Keratinocyte (primary cell): ENCODE data around the gene STAG3. TPM values are rescaled to one million over a fixed set of nuclear protein-coding genes. Genes with fewer than 3 reads are reported as not detected.
A peak's percentile ranks its signal among the peaks of the same experiment; 100 is the strongest.

Source experiments
- DNase-seq: peaks from one replicate; pipeline ENCODE4 v3.0.0-alpha.2; 2011; ENCODE audit warnings: low read depth, missing footprints, low spot score
- FAIRE-seq: peaks from 2 replicates; lab custom pipeline; 2011; peaks lifted over from hg19 to GRCh38; lab: Jason Lieb, UNC
- H2AFZ ChIP-seq: 2 replicates; pipeline ENCODE4 v1.6.0; 2012; ENCODE audit warnings: low read length, control low read depth, inconsistent platforms; ENCODE audit not compliant: control insufficient read depth
- H3K27ac ChIP-seq: 2 replicates; pipeline ENCODE4 v1.5.1; 2011; ENCODE audit warnings: low read length; ENCODE audit not compliant: control insufficient read depth, insufficient read depth
- H3K27me3 ChIP-seq: 3 replicates; pipeline ENCODE4 v1.6.0; 2011; ENCODE audit warnings: low read length; ENCODE audit not compliant: control insufficient read depth, insufficient read depth; ENCODE audit errors: extremely low read depth
- H3K36me3 ChIP-seq, 2 experiments: 2 replicates in 1 of 2; 3 replicates in 1 of 2; pipeline ENCODE4 v1.5.1; 2011; ENCODE audit warnings: low read length in 2 of 2, mild to moderate bottlenecking in 1 of 2; ENCODE audit not compliant: control insufficient read depth in 2 of 2, insufficient read depth in 2 of 2; ENCODE audit errors: extremely low read depth in 1 of 2
- H3K4me1 ChIP-seq: 3 replicates; pipeline ENCODE4 v1.5.1; 2011; ENCODE audit warnings: low read length; ENCODE audit not compliant: control insufficient read depth, insufficient read depth; ENCODE audit errors: extremely low read depth
- H3K4me2 ChIP-seq: 3 replicates; pipeline ENCODE4 v1.6.0; 2011; ENCODE audit warnings: low read depth, low read length; ENCODE audit not compliant: control insufficient read depth, insufficient read depth; ENCODE audit errors: extremely low read depth
- H3K4me3 ChIP-seq, 3 experiments: fragments of 200-600 bp in 1 of 3; sonication (generic) in 1 of 3; 2 replicates in 2 of 3; 3 replicates in 1 of 3; pipeline ENCODE4 v1.5.1; 2011 to 2016; ENCODE audit warnings: low read length in 3 of 3, mild to moderate bottlenecking in 3 of 3, control low read depth in 2 of 3, inconsistent platforms in 1 of 3, low read depth in 1 of 3, mixed read lengths in 1 of 3, mixed run types in 1 of 3, moderate library complexity in 1 of 3; ENCODE audit not compliant: control insufficient read depth in 2 of 3, insufficient read depth in 2 of 3; ENCODE audit errors: extremely low read depth in 1 of 3
- H3K79me2 ChIP-seq: 2 replicates; pipeline ENCODE4 v1.6.0; 2012; ENCODE audit warnings: low read length; ENCODE audit not compliant: control insufficient read depth, insufficient read depth
- H3K9ac ChIP-seq: 3 replicates; pipeline ENCODE4 v1.6.0; 2011; ENCODE audit warnings: low read length; ENCODE audit not compliant: control insufficient read depth, insufficient read depth; ENCODE audit errors: extremely low read depth
- H3K9me1 ChIP-seq: 3 replicates; pipeline ENCODE4 v1.6.0; 2011; ENCODE audit warnings: low read length; ENCODE audit not compliant: control insufficient read depth, insufficient read depth; ENCODE audit errors: extremely low read depth
- H3K9me3 ChIP-seq: 2 replicates; pipeline ENCODE4 v1.5.1; 2012; ENCODE audit warnings: low read depth, low read length; ENCODE audit not compliant: control insufficient read depth
- H4K20me1 ChIP-seq: 3 replicates; pipeline ENCODE4 v1.6.0; 2011; ENCODE audit warnings: low read length; ENCODE audit not compliant: control insufficient read depth, insufficient read depth; ENCODE audit errors: extremely low read depth
- EZH2 ChIP-seq: IDR thresholded peaks from one replicate; pipeline ENCODE4 v1.6.1; 2012; ENCODE audit warnings: inconsistent platforms, mild to moderate bottlenecking, low read length, moderate library complexity
- dilution Hi-C: fragments of 300-500 bp; cut with MboI; formaldehyde crosslinking; loops from one replicate; pipeline ENCODE4 v1.7.0; 2020; ENCODE audit warnings: low sequenced_read_pairs; ENCODE audit not compliant: extremely low pct_ligation_motif_present
- polyA plus RNA-seq, 5 experiments: library from polyadenylated mRNA; depleted of rRNA in 3 of 5; stranded (reverse) in 3 of 5; stranded (forward) in 1 of 5; unstranded in 1 of 5; fragments of >200 nt; gene quantifications; 1 replicate in 1 of 5; 2 replicates in 3 of 5; 3 replicates in 1 of 5; pipeline versions ENCODE4 v1.2.1 to v1.2.3, GENCODE V29; 2011 to 2012; ENCODE audit warnings: missing spikeins in 2 of 5, low read depth in 1 of 5, low replicate concordance in 1 of 5
- TF ChIP-seq, protein P1 (sequence below), 3 experiments: IDR thresholded peaks in 1 of 3; conservative IDR thresholded peaks in 1 of 3; optimal IDR thresholded peaks in 1 of 3; 2 replicates in 2 of 3; 3 replicates in 1 of 3; pipeline versions ENCODE3 to v1.5.1; 2011; ENCODE audit warnings: low read length in 3 of 3, mild to moderate bottlenecking in 3 of 3, moderate library complexity in 2 of 3, control low read depth in 1 of 3, inconsistent platforms in 1 of 3; ENCODE audit not compliant: insufficient read depth in 2 of 3; ENCODE audit errors: extremely low read depth in 1 of 3

Gene STAG3
- polyA plus RNA-seq, 1 donor (not counting 4 experiments of a cell fraction or from before 2014, with no cell fraction given) = 0.28 TPM

DNA sequence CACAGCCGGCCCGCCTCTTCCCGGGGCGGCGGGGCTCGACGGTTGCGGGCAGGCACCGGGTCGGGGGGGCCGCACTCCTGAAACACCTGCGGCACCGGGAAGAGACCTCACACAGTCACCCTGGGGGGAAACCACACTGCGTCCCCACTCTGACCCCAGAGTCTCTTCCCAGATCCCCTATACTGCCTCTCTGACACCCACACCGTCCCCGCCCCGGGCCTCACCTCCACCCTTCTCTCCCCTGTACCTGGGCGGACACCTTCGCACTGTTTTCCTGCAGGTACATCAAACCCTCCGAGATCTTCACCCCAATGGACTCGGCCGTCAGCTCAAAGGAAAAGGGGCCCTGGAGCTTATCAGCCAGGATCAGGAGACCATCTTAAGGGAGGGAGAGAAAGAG lies 5.9 kb upstream of the STAG3 start:
- peaks cover 15% of the 10 kb centered on the region for H3K4me1 ChIP-seq
- peak overlapping the region in 1 of 3 experiments; percentile 35 for H3K4me3 ChIP-seq
- no peaks in the 10 kb centered on the region for H3K36me3 ChIP-seq
- no peaks in the 10 kb centered on the region for H3K9me3 ChIP-seq
- no peak for DNase-seq
- H3K9me1 ChIP-seq = no peaks in the 10 kb centered on the region
- H3K9ac ChIP-seq = no peak overlapping the region
- TF ChIP-seq EZH2 = no peak
- TF ChIP-seq, protein P1, sequence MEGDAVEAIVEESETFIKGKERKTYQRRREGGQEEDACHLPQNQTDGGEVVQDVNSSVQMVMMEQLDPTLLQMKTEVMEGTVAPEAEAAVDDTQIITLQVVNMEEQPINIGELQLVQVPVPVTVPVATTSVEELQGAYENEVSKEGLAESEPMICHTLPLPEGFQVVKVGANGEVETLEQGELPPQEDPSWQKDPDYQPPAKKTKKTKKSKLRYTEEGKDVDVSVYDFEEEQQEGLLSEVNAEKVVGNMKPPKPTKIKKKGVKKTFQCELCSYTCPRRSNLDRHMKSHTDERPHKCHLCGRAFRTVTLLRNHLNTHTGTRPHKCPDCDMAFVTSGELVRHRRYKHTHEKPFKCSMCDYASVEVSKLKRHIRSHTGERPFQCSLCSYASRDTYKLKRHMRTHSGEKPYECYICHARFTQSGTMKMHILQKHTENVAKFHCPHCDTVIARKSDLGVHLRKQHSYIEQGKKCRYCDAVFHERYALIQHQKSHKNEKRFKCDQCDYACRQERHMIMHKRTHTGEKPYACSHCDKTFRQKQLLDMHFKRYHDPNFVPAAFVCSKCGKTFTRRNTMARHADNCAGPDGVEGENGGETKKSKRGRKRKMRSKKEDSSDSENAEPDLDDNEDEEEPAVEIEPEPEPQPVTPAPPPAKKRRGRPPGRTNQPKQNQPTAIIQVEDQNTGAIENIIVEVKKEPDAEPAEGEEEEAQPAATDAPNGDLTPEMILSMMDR (optimal IDR thresholded peaks at IDR 0.05 in 1 of 3, IDR thresholded peaks at IDR 0.05 in 1 of 3, conservative IDR thresholded peaks at IDR 0.05 in 1 of 3; ENCODE audit: extremely low read depth in 1 of 3, insufficient read depth in 2 of 3, low read length in 3 of 3) = no peak
- no peaks in the 10 kb centered on the region for H3K79me2 ChIP-seq
- no peak for FAIRE-seq
- peaks cover 14% of the 10 kb centered on the region for H3K27me3 ChIP-seq
- peak overlapping the region; percentile 45 for H3K4me2 ChIP-seq
- peak overlapping the region; percentile 26 for H2AFZ ChIP-seq
- dilution Hi-C loops = no loop called here
- H3K27ac ChIP-seq = no peak overlapping the region
- H4K20me1 ChIP-seq = no peaks in the 10 kb centered on the region

DNA sequence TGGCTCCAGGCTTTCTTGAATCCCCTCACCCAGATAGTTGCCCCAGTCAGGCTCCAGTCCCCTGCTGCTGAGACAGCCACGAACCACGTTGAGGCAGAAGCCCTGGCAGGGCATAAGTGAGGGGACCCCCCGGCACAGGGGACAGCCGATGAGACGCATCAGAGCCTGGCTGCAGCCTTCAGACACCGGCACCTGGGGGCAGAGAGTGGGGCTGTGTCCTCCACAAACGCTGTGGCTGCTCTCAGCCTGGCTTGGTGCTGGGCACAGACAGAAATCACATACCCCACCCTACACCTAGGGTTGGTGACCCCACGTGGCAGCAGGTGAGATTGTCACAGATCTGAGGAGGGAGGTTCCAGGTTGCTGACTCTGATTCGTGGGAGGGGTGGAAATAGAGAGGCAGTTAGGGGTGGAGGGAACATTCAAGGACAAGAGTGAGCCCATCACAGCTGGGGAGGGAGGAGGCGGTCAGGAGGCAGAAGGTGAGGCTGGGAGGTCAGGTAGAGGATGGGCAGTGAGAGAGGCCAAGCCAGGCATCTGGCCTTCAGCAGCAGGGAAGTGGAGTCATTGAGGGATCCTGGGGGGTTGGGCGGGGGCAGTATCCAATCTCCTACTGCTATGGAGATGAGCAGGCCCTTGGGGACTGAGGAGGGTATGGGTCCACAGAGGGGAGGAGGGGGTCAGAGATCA lies 3.8 kb upstream of the STAG3 start:
- Histone ChIP-seq H3K9ac (no peak overlapping the region), H2AFZ (no peak overlapping the region), H3K4me1 (no peaks in the 10 kb centered on the region), H3K4me3 (no peak overlapping the region), H3K27me3 (peaks cover 14% of the 10 kb centered on the region), H3K9me1 (no peaks in the 10 kb centered on the region), H4K20me1 (no peaks in the 10 kb centered on the region), H3K79me2 (no peaks in the 10 kb centered on the region), H3K4me2 (no peak overlapping the region), H3K27ac (no peak overlapping the region), H3K36me3 (no peaks in the 10 kb centered on the region), H3K9me3 (peaks cover 1% of the 10 kb centered on the region)
- FAIRE-seq = no peak
- TF ChIP-seq EZH2 = no peak
- TF ChIP-seq, protein P1 (optimal IDR thresholded peaks at IDR 0.05 in 1 of 3, IDR thresholded peaks at IDR 0.05 in 1 of 3, conservative IDR thresholded peaks at IDR 0.05 in 1 of 3; ENCODE audit: extremely low read depth in 1 of 3, insufficient read depth in 2 of 3, low read length in 3 of 3) = peak in 1 of 3 experiments; percentile 4
- dilution Hi-C loops = no loop called here
- DNase-seq = no peak
